ENCODE measurements around the gene OCIAD1. TPM values are rescaled to one million over a fixed set of nuclear protein-coding genes. Genes with fewer than 3 reads are reported as not detected.
"Not testable (repeated sequence)": the region's sequence is repeated elsewhere in the genome, so short reads cannot be mapped to it uniquely, and the experiment has no call there.

Gene OCIAD1
- total RNA-seq, 1 donor from 2014 or later, result 104 TPM

- CTCF ChIA-PET, result no interaction called here
- intact Hi-C loops (cut with micrococcal nuclease), result no loop called here
- no peak overlapping the region for H3K27ac Mint-ChIP-seq
- no peaks in the 10 kb centered on the region for H3K4me1 Mint-ChIP-seq
- no peak for DNase-seq
- H3K9me3 Mint-ChIP-seq, result no peaks in the 10 kb centered on the region
- POLR2A ChIA-PET, result no interaction called here
- no peak for TF ChIP-seq CTCF (IDR thresholded peaks at IDR 0.05)
- H3K36me3 Mint-ChIP-seq (ENCODE audit: low read depth), result no peaks in the 10 kb centered on the region
- no peak overlapping the region for H3K4me3 Mint-ChIP-seq
- H3K27me3 Mint-ChIP-seq, result no peaks in the 10 kb centered on the region
- ATAC-seq (ENCODE audit: low read depth), result no peak
Measured at GRCh38 chr4:48804584-48805301, 26.1 kb upstream of the OCIAD1 start.

DNA sequence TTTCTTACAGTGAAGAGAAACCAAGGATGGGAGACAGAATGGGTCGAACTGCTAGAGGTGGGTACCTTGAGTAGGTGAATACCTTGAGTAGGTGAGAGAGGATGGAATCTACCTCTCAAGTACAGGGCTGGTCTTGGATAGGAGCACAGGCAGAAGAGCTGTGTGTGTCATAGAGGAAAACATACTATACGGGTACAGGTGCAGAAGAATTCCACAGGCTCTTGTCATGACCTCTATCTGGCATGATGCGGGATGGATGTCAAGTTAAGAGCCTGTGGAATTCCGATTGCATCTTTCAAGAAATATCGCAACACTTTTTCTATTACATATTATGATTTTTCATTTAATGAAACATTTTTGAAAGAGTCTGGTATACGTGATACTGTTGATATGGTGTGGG is 18.0 kb upstream of the OCIAD1 start:
- intact Hi-C loops (cut with micrococcal nuclease), result no loop called here
- DNase-seq (no peak), ATAC-seq (ENCODE audit: low read depth) (no peak)
- H3K36me3 Mint-ChIP-seq (ENCODE audit: low read depth), result no peaks in the 10 kb centered on the region
- ChIA-PET CTCF (no interaction called here), POLR2A (interaction anchor here (0.6 kb wide), 1 partner anchor 12 kb away, joined by 3 read pairs; no protein-coding TSS in a partner anchor)
- TF ChIP-seq CTCF (IDR thresholded peaks at IDR 0.05), result no peak
- no peak overlapping the region for H3K27ac Mint-ChIP-seq
- H3K27me3 Mint-ChIP-seq, result no peaks in the 10 kb centered on the region
- H3K4me3 Mint-ChIP-seq, result no peak overlapping the region
- H3K4me1 Mint-ChIP-seq, result peaks cover 23% of the 10 kb centered on the region
- H3K9me3 Mint-ChIP-seq, result no peaks in the 10 kb centered on the region

- Mint-ChIP-seq H3K27ac (no peak overlapping the region), H3K9me3 (no peaks in the 10 kb centered on the region), H3K27me3 (no peaks in the 10 kb centered on the region), H3K4me1 (peaks cover 23% of the 10 kb centered on the region), H3K4me3 (no peak overlapping the region), H3K36me3 (ENCODE audit: low read depth) (no peaks in the 10 kb centered on the region)
- DNase-seq (no peak), ATAC-seq (ENCODE audit: low read depth) (no peak)
- CTCF ChIA-PET, result no interaction called here
- intact Hi-C loops (cut with micrococcal nuclease), result no loop called here
- TF ChIP-seq CTCF (IDR thresholded peaks at IDR 0.05), result no peak
- POLR2A ChIA-PET, result interaction anchor here (1.4 to 2.2 kb wide), 2 partner anchors 17 to 34 kb away, joined by 10 to 15 read pairs; partner anchors contain the start of genes FRYL and OCIAD1
Measured at GRCh38 chr4:48813964-48814363, 16.9 kb upstream of the OCIAD1 start.

DNA sequence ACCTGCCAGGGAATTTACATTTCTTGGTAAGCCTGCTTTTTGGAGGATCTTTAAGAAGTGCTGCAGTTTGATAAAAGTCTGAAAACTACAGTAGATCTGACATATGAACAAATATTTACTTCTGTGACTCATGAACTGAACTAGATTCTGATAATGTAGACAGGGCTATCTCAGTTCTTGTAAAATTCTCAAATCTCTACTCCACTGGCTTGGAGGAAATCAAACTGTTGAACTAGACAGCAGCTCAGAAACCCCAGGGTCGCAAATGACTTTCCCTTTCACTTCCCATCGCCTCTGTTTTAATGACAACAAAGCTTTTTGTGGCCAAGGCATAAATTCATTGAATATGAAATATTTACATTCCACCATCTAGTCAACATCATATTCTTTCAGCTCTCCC is 15.4 kb upstream of the OCIAD1 start:
- DNase-seq, result no peak
- Mint-ChIP-seq H3K27me3 (no peaks in the 10 kb centered on the region), H3K36me3 (ENCODE audit: low read depth) (no peaks in the 10 kb centered on the region), H3K9me3 (no peaks in the 10 kb centered on the region), H3K4me3 (peak overlapping the region; percentile 8), H3K27ac (peak overlapping the region; percentile 50), H3K4me1 (peaks cover 27% of the 10 kb centered on the region)
- POLR2A ChIA-PET, result interaction anchor here (1.2 to 2.2 kb wide), 2 partner anchors 16 to 35 kb away, joined by 5 to 10 read pairs; partner anchors contain the start of gene FRYL
- CTCF ChIA-PET, result no interaction called here
- ATAC-seq (ENCODE audit: low read depth), result peak; percentile 56
- intact Hi-C loops (cut with micrococcal nuclease), result no loop called here
- no peak for TF ChIP-seq CTCF (IDR thresholded peaks at IDR 0.05)

- H3K9me3 Mint-ChIP-seq; DNase-seq; H3K4me3 Mint-ChIP-seq; intact Hi-C loops (cut with micrococcal nuclease); H3K36me3 Mint-ChIP-seq (ENCODE audit: low read depth); CTCF ChIA-PET; H3K27ac Mint-ChIP-seq; POLR2A ChIA-PET; ATAC-seq (ENCODE audit: low read depth); H3K27me3 Mint-ChIP-seq: not testable (repeated sequence)
- peaks cover 35% of the 10 kb centered on the region for H3K4me1 Mint-ChIP-seq
Measured at GRCh38 chr4:48816297-48816696, 14.6 kb upstream of the OCIAD1 start.

All from activated B cell treated with CpG ODN at 0.5 μM for 24 hours (primary cell).